Hepatocyte (in vitro differentiated cells): Measurements from ENCODE around the gene PKD1L1.

Source experiments
- CTCF ChIP-seq: fragments of 200-600 bp; sonication (generic); IDR thresholded peaks from 2 replicates; pipeline ENCODE4 v1.5.1; 2016; ENCODE audit warnings: antibody characterized with exemption, mild to moderate bottlenecking; ENCODE audit not compliant: poor library complexity
- EZH2 ChIP-seq: fragments of 200-600 bp; sonication (generic); IDR thresholded peaks from 2 replicates; pipeline ENCODE4 v1.6.1; 2016; ENCODE audit warnings: antibody characterized with exemption, mild to moderate bottlenecking, borderline replicate concordance

GRCh38 chr7:47889723-47890122, 58.5 kb downstream of the PKD1L1 start:
- TF ChIP-seq CTCF (no peak), EZH2 (no peak)
